GM21360 (cell line): ENCODE results near the gene AOPEP.

Source experiments
- ATAC-seq: cut with Tn5 transposase; IDR thresholded peaks from one replicate; pipeline ENCODE4 v1.9.1; 2021; ENCODE audit warnings: mild to moderate bottlenecking, moderate library complexity; ENCODE audit not compliant: unreplicated experiment

Gene AOPEP

DNA sequence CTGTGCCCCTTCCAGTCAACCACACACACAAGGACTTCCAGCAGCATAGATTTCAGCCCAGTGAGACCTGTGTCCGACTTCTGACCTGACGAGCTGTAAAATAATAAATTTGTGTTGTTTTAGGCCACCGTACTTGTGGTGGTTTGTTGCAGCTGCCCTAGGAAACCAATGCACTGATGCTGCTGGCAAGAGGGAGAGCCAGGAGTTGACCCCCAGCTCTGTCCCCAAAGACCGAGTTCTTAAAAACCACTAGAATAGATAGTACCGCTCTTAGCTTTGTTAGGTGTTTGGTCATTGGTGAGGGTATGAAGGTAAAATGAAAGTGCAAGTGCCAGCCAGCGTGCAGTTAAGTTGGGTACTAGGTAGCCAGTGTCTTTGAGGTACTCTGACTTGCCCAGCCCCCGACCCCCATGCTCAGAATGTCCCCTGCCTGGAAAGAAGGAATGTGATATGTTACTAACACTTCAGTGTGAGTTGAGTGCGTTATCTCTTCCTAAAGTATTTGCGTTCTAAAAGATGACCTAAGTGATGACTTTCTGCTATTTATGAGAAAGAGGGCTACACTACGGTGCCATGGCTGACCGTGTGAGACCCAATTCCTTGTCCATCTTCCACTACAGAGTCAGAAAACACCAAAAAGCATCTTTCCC is 185.6 kb downstream of the AOPEP start:
- no peak for ATAC-seq

DNA sequence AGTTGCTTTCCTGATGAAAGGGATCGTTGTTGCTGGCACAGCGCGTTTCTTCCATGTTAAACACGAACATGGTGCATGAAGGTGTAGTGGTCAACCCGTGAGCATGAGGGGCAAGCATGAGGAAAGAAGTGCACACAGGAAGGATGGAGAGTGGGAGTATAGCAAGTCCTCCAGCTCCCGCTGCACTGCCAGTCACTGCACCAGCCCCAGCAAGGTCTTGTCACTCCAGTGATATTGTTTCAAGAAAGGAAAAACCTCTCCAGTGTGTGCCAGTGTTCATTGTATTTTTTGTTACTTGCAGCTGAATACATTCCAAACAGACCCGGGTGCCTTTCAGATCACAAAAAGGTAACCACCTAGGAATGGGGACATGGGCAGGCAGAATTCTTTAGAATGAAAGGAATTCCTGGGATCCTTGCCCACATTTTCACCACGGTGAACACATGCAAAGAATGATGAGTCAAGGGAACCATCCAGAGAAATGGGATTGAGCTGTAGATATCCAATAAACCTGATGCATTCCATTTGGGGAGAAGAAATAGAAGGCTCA is 186.3 kb downstream of the AOPEP start:
- ATAC-seq, result no peak

- ATAC-seq, result no peak
Observed at GRCh38 chr9:94913550-94913949, 187.1 kb downstream of the AOPEP start.

- ATAC-seq, result no peak
Observed at GRCh38 chr9:94915476-94916450, 189.3 kb downstream of the AOPEP start.

- no peak for ATAC-seq
Observed at GRCh38 chr9:94916956-94917355, 190.5 kb downstream of the AOPEP start.

- ATAC-seq, result peak; percentile 68
Observed at GRCh38 chr9:94918038-94918753, 191.7 kb downstream of the AOPEP start.

DNA sequence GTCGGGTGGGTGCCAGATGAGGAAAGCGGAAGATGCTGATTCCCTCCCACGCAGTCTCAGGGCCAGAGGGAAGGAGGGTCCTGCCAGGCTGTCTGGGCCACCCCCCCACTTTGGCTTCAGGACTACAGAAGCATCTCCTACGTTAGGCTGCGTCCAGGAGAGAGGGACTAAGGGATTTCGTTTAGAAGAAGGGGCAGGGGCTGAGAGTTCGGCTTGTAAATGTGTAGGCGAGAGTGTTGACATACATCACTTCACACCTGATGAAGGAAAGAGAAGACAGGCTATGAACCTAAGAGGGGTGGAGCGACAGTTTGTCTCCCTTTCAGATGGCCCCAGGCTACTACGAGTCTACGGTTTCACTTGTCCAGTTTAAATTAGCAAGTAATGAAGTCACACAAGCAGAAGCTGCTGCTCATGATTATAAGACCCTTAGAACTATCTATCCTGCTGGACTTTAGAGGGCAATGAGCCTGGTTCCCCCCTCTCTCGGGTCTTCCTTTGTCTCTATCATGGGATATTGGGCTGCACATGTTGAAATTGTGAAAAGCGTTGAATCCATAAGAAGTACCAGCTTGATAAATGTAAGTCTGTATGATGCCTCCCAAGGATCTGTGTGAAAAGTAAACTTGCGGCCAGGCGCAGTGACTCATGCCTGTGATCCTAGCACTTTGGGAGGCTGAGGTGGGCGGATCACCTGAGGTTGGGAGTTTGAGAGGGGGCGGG is 193.0 kb downstream of the AOPEP start:
- no peak for ATAC-seq

DNA sequence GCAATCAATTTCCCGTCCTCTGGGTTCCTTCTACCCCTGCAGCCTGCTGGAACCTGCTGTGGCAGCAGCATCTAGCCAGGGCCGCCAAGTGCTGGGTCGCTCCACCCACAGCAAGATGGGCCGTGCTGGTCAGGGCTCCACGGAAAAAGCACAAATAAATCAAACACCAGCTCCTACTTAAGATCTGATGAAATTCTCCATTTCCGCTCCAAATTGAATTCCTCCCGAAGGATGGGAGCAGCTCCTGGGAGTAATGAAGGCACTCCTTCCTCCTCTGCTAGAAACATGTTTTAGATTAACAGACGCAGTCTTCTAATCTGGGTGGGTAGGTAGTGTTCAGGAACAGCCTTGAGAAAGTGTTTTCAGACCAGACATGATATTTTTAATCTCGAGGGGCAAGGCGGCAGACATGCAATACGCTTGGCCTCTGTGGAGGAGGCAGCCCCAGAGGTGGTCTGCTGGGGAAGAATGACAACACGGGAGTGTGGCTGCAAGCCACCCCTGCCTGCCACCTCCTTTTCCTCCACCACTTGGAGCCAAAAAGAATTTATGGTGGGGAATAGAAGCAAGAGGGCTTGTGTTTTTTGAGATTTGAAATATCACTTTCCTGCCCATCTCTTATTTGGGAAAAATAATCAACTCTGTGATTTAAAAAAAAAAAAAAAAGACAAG is 194.1 kb downstream of the AOPEP start:
- no peak for ATAC-seq

DNA sequence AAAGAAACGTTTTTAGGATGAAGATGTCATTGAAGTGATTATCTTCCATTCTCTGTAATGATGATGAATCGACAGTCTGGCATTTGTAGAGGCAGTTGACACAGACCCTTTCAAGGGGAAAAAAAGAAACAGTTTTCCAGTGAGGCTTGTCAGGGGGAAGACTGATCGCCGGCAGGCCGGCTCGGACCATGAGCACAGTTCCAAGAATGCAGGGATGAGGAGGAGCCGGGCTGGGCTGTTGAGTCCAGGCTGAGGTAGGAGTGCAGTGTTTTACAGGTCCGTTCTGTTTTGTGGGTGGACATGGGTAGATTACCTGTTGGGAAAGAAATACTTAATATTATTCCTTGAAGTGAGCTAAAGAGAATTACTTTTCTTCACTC is 194.6 kb downstream of the AOPEP start:
- no peak for ATAC-seq

GRCh38 chr9:94921656-94922055 is 195.2 kb downstream of the AOPEP start:
- no peak for ATAC-seq

DNA sequence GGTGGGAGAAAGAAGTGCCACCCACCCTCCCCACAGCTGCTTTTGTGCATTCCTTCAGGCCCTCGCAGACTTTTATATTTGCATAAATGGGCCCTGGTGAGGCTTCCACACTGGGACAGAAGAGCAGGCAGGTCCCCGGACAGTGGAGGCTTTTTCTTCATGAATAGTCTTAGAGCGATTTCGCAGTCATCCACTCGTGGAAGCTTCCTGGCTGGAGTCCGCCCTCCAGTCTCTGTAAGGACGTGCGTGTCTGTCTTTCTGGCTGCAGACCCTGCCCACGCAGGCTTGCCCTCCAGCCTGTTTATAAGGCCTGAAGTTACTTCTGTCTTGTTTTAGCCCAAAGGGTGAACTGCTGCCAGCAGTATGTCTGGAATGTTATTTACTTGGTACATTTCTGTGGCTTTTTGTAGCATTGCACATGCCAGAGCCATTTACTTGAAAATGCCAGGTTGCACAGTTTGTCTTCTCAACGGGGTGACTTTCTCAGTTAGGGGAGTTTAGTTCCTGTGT is 195.7 kb downstream of the AOPEP start:
- ATAC-seq, result no peak

GRCh38 chr9:94922691-94923107 is 196.2 kb downstream of the AOPEP start:
- ATAC-seq, result no peak

- ATAC-seq, result no peak
Observed at GRCh38 chr9:94923326-94924089, 197.0 kb downstream of the AOPEP start.

GRCh38 chr9:94925751-94926430 is 199.4 kb downstream of the AOPEP start:
- no peak for ATAC-seq

GRCh38 chr9:94926431-94926800 is 199.9 kb downstream of the AOPEP start:
- ATAC-seq, result no peak

- no peak for ATAC-seq
Observed at GRCh38 chr9:94927048-94927761, 200.7 kb downstream of the AOPEP start.

DNA sequence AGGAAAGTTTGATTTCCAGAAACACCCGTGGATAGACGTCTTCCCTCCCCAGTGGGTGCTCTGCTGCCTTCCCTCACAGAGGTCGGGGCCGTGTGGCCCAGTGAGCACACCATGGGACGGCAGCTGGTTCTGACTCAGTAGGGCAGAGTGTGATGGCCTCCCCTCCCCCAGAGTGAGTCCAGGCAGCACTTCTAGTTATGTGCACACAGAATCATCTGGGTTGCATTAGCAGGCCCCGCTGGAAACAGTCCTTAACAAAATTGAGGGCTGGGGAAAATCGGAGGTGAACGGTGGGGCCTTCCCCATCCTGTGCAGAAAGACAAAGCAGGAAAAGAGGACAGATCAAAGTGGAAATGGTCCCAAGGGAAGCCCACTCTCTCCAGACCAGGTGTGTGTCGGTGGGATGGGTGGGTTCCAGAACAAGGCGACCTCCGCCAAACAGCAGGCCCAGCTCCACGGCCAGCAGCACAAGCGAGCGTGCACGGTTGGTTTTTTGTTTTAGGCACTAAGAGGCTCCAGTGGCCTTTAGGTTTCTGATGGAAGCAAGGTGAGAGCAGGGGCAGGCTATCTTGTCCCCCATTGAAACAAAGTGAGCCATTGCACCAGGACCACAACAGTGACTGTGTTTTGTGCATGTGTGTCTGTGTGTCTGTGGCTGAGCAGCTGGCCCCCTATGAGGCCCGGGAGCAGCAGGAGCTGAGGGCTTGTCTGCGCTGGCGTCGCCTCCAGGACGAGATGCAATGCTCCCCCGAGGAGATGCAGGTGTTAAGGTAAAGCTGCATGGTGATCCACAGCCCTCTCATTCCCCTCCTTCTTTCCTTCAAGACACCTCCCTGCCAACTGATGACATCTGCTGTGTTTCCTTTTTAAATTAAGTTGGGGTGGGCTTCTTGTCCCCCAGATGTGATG is 201.5 kb downstream of the AOPEP start:
- no peak for ATAC-seq
